RWPE1 (cell line): ENCODE measurements around the gene ERCC2.
A peak's percentile ranks its signal among the peaks of the same experiment; 100 is the strongest.

ENCODE experiments used
- CTCF ChIA-PET: fragments of 350-600 bp; sonication (Branson Sonifier 250); formaldehyde crosslinking; extraction: SDS; loops from one replicate; lab custom pipeline; 2021; lab: Yijun Ruan, JAX
- POLR2A ChIA-PET: fragments of 400-600 bp; formaldehyde crosslinking; extraction: SDS; loops from one replicate; lab custom pipeline; 2020; ENCODE audit warnings: antibody characterized with exemption; ENCODE audit not compliant: low non-redundant PET; lab: Yijun Ruan, JAX
- DNase-seq: peaks from one replicate; pipeline ENCODE4 v3.0.0; 2012; ENCODE audit warnings: low spot score
- H3K27ac ChIP-seq: fragments of 450-650 bp; 2 replicates; pipeline ENCODE4 v1.5.1; 2017
- CTCF ChIP-seq: fragments of 450-650 bp; conservative IDR thresholded peaks from 2 replicates; pipeline ENCODE4 v1.5.1; 2017; ENCODE audit warnings: low read depth, mild to moderate bottlenecking

ERCC2 gene

GRCh38 chr19:45348367-45349125 is 21.8 kb downstream of the ERCC2 start:
- ChIA-PET CTCF (no interaction called here), POLR2A (no interaction called here)
- TF ChIP-seq CTCF = no peak
- DNase-seq = no peak
- peak overlapping the region; percentile 35 for H3K27ac ChIP-seq

GRCh38 chr19:45347570-45348366 is 22.6 kb downstream of the ERCC2 start:
- ChIA-PET CTCF (no interaction called here), POLR2A (no interaction called here)
- H3K27ac ChIP-seq = peak overlapping the region; percentile 35
- TF ChIP-seq CTCF = no peak
- DNase-seq = no peak

- ChIA-PET POLR2A (no interaction called here), CTCF (interaction anchor here (0.6 to 1.1 kb wide), 2 partner anchors 108 to 139 kb away, joined by 3 to 4 read pairs; no protein-coding TSS in a partner anchor)
- no peak for TF ChIP-seq CTCF
- H3K27ac ChIP-seq = no peak overlapping the region
- no peak for DNase-seq
Measured at GRCh38 chr19:45346449-45346848, 23.9 kb downstream of the ERCC2 start.

- DNase-seq = no peak
- CTCF ChIA-PET = interaction anchor here (1.1 kb wide), 1 partner anchor 140 kb away, joined by 3 read pairs; no protein-coding TSS in a partner anchor
- no peak for TF ChIP-seq CTCF
- H3K27ac ChIP-seq = peak overlapping the region; percentile 54
- POLR2A ChIA-PET = no interaction called here
Measured at GRCh38 chr19:45345506-45345860, 24.9 kb downstream of the ERCC2 start.

DNA sequence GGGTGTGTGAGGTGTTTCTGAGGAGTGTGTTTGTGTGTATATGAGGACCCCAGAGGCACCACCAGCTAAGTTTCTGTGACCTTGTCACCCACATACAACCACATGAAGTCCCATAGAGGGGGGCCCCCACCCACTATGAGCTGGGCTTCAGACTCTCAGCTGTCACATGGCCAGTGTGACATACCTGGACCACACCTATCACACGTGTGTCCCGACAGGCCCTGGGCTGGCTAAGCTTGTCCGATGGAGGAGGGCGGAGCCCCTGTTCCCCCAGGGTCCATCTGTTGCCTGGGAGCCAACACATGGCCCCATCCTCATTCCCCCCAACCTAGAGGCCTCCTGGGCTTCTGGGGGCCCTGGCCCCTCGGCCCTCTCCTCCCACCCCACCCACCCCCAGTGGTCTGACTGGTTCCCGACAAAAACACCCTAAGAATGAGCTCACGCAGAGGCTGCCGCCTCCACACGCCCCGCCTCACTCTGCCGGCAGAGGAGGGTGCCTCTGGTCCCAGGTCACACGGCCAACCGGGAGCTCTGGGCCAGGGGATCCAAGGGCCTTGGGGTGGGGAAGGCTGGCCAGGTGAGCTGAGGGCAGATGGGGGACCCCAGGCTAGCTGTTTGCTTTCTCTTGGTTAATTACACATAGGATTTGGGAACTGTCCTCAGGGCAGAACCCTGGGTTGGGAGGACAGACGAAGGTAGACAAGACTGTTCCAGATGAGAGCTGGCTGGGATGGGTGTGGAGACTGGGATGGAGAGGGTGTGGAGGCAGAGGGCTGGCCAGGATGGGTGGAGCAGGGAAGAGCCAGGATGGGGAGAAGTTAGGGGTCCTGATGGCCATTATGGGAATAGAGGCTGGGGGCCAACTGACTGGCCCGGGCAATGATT is 25.5 kb downstream of the ERCC2 start:
- no peak for DNase-seq
- TF ChIP-seq CTCF = no peak
- CTCF ChIA-PET = no interaction called here
- POLR2A ChIA-PET = no interaction called here
- H3K27ac ChIP-seq = peak overlapping the region; percentile 54

GRCh38 chr19:45342911-45343310 is 27.5 kb downstream of the ERCC2 start:
- ChIA-PET POLR2A (no interaction called here), CTCF (no interaction called here)
- no peak overlapping the region for H3K27ac ChIP-seq
- DNase-seq = no peak
- TF ChIP-seq CTCF = no peak
